ENCODE measurements around the gene DCP1A. TPM values are rescaled to one million over a fixed set of nuclear protein-coding genes. Genes with fewer than 3 reads are reported as not detected.

Gene DCP1A
- polyA plus RNA-seq, 1 of the 3 experiments (the other 2 are of a cell fraction): 12.9 TPM

DNA sequence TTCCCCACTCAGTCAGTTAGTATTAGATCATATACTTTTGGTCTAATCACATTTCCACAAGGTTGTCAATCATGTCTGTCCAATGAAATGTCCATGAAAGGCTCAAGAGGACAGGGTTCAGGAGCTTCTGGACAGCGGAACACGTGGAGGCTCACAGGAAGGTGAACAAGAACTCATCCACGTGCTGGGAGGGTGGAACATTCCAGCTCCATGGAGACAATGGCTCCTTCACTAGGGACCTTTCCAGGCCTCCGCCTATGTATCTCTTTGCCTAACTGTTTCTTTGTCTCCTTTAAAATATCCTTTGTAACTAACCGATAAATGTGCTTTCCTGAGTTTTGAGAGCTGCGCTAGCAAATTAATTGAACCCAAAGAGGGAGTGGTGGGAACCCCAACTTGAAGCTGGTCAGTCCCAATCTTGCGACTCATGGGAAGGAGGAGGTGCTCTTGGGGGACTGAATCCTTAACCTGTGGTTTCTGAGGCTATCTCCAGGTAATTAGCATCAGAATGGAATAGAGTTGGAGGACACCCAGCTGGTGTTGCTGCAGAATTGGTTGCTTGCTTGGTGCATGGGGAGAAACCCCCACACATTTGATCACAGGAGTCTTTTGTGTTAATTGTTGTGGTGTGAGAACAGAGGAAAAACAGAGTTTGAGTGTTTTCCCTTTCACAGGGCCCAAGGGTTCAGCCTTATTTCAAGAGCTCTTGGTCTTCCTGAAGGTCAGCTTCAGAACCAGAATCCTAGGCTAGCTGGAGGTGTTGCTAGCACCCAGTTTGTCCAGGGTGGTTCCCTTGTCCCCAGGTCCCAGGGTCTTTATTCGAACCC is 88.5 kb downstream of the DCP1A start:
- H3K9me3 ChIP-seq: no peaks in the 10 kb centered on the region
- no peak overlapping the region for H2AFZ ChIP-seq (ENCODE audit: low read depth)
- no peaks in the 10 kb centered on the region for H3K9me2 ChIP-seq
- H3K79me2 ChIP-seq (ENCODE audit: insufficient read depth): peaks cover 20% of the 10 kb centered on the region
- no peak overlapping the region for H3K27ac ChIP-seq (ENCODE audit: low read depth in 2 of 2, low read length in 1 of 2)
- no peaks in the 10 kb centered on the region for H3K36me3 ChIP-seq (replicated peaks in 1 of 2; ENCODE audit: control insufficient read depth in 1 of 2, insufficient read depth in 2 of 2, low read length in 1 of 2)
- no peaks in the 10 kb centered on the region for H3K27me3 ChIP-seq (ENCODE audit: insufficient read depth)
- H3F3A ChIP-seq (replicated peaks; ENCODE audit: insufficient read depth): no peaks in the 10 kb centered on the region
- no peak overlapping the region for H3K4me3 ChIP-seq (ENCODE audit: low read depth in 2 of 2, low read length in 1 of 2)
- TF ChIP-seq, protein P1, sequence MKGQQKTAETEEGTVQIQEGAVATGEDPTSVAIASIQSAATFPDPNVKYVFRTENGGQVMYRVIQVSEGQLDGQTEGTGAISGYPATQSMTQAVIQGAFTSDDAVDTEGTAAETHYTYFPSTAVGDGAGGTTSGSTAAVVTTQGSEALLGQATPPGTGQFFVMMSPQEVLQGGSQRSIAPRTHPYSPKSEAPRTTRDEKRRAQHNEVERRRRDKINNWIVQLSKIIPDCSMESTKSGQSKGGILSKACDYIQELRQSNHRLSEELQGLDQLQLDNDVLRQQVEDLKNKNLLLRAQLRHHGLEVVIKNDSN (IDR thresholded peaks at IDR 0.05; ENCODE audit: borderline replicate concordance, low read depth): no peak
- TF ChIP-seq MEF2A (IDR thresholded peaks at IDR 0.05; ENCODE audit: borderline replicate concordance, low read depth) (no peak), RXRA (IDR thresholded peaks at IDR 0.05; ENCODE audit: borderline replicate concordance, low read depth) (no peak), FOXM1 (IDR thresholded peaks at IDR 0.05; ENCODE audit: low read depth) (no peak), CHD2 (IDR thresholded peaks at IDR 0.05; ENCODE audit: low read length, partially characterized antibody) (no peak), FOXJ3 (CRISPR knock-in tag; IDR thresholded peaks at IDR 0.05) (no peak), MXI1 (IDR thresholded peaks at IDR 0.05; ENCODE audit: low read depth, low read length) (no peak), EP300 (IDR thresholded peaks at IDR 0.05; ENCODE audit: borderline replicate concordance in 1 of 2, low read depth in 1 of 2, low read length in 1 of 2) (no peak), POLR2AphosphoS5 (IDR thresholded peaks at IDR 0.05; ENCODE audit: low read depth, low read length) (no peak), EZH2phosphoT487 (IDR thresholded peaks at IDR 0.05; ENCODE audit: borderline replicate concordance, low read depth) (no peak)
- TF ChIP-seq, protein P2, sequence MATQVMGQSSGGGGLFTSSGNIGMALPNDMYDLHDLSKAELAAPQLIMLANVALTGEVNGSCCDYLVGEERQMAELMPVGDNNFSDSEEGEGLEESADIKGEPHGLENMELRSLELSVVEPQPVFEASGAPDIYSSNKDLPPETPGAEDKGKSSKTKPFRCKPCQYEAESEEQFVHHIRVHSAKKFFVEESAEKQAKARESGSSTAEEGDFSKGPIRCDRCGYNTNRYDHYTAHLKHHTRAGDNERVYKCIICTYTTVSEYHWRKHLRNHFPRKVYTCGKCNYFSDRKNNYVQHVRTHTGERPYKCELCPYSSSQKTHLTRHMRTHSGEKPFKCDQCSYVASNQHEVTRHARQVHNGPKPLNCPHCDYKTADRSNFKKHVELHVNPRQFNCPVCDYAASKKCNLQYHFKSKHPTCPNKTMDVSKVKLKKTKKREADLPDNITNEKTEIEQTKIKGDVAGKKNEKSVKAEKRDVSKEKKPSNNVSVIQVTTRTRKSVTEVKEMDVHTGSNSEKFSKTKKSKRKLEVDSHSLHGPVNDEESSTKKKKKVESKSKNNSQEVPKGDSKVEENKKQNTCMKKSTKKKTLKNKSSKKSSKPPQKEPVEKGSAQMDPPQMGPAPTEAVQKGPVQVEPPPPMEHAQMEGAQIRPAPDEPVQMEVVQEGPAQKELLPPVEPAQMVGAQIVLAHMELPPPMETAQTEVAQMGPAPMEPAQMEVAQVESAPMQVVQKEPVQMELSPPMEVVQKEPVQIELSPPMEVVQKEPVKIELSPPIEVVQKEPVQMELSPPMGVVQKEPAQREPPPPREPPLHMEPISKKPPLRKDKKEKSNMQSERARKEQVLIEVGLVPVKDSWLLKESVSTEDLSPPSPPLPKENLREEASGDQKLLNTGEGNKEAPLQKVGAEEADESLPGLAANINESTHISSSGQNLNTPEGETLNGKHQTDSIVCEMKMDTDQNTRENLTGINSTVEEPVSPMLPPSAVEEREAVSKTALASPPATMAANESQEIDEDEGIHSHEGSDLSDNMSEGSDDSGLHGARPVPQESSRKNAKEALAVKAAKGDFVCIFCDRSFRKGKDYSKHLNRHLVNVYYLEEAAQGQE (IDR thresholded peaks at IDR 0.05; ENCODE audit: low read depth, low read length): no peak
- TF ChIP-seq, protein P3, sequence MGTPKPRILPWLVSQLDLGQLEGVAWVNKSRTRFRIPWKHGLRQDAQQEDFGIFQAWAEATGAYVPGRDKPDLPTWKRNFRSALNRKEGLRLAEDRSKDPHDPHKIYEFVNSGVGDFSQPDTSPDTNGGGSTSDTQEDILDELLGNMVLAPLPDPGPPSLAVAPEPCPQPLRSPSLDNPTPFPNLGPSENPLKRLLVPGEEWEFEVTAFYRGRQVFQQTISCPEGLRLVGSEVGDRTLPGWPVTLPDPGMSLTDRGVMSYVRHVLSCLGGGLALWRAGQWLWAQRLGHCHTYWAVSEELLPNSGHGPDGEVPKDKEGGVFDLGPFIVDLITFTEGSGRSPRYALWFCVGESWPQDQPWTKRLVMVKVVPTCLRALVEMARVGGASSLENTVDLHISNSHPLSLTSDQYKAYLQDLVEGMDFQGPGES (IDR thresholded peaks at IDR 0.05; ENCODE audit: low read depth, low read length): no peak
- TF ChIP-seq, protein P4, sequence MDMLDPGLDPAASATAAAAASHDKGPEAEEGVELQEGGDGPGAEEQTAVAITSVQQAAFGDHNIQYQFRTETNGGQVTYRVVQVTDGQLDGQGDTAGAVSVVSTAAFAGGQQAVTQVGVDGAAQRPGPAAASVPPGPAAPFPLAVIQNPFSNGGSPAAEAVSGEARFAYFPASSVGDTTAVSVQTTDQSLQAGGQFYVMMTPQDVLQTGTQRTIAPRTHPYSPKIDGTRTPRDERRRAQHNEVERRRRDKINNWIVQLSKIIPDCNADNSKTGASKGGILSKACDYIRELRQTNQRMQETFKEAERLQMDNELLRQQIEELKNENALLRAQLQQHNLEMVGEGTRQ (IDR thresholded peaks at IDR 0.05; ENCODE audit: borderline replicate concordance, low read depth, low read length): no peak
- TF ChIP-seq, protein P5, sequence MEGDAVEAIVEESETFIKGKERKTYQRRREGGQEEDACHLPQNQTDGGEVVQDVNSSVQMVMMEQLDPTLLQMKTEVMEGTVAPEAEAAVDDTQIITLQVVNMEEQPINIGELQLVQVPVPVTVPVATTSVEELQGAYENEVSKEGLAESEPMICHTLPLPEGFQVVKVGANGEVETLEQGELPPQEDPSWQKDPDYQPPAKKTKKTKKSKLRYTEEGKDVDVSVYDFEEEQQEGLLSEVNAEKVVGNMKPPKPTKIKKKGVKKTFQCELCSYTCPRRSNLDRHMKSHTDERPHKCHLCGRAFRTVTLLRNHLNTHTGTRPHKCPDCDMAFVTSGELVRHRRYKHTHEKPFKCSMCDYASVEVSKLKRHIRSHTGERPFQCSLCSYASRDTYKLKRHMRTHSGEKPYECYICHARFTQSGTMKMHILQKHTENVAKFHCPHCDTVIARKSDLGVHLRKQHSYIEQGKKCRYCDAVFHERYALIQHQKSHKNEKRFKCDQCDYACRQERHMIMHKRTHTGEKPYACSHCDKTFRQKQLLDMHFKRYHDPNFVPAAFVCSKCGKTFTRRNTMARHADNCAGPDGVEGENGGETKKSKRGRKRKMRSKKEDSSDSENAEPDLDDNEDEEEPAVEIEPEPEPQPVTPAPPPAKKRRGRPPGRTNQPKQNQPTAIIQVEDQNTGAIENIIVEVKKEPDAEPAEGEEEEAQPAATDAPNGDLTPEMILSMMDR (IDR thresholded peaks at IDR 0.05): no peak
- no peak overlapping the region for H3K4me2 ChIP-seq
- peaks cover 15% of the 10 kb centered on the region for H4K20me1 ChIP-seq (ENCODE audit: insufficient read depth)
- ChIA-PET POLR2A (interaction anchor here (1.0 kb wide), 1 partner anchor 89 kb away, joined by 3 read pairs; no protein-coding TSS in a partner anchor), CTCF (interaction anchor here (1.1 kb wide), 1 partner anchor 40 kb away, joined by 3 read pairs; no protein-coding TSS in a partner anchor)
- 92% methylated on average over 8 of the region's 8 CpGs for WGBS (ENCODE audit: low lambda C conversion rate)
- H3K4me1 ChIP-seq (ENCODE audit: control insufficient read depth in 1 of 2, insufficient read depth in 2 of 2, low read depth in 1 of 2, low read length in 1 of 2): peaks cover 3 to 22% of the 10 kb centered on the region in 2 experiments; a peak in 1 of 4 replicates
- no peak overlapping the region for H3K9ac ChIP-seq
- DNase-seq: no peak

Measured in SK-N-SH (cell line).